GM12865 (cell line): ENCODE data around the gene MAPK1IP1L.
A peak's percentile ranks its signal among the peaks of the same experiment; 100 is the strongest.
"Not testable (repeated sequence)": the region's sequence is repeated elsewhere in the genome, so short reads cannot be mapped to it uniquely, and the experiment has no call there.

Source experiments
- DNase-seq: peaks from one replicate; pipeline ENCODE4 v3.0.0; 2010; ENCODE audit warnings: low read depth
- H3K4me3 ChIP-seq: 2 replicates; pipeline ENCODE4 v1.5.1; 2011; ENCODE audit warnings: mild to moderate bottlenecking, low read depth, low read length, control low read depth
- CTCF ChIP-seq: IDR thresholded peaks from 2 replicates; pipeline ENCODE4 v1.5.1; 2011; ENCODE audit warnings: low read length, control low read depth, low read depth, inconsistent platforms; ENCODE audit not compliant: insufficient read depth; ENCODE audit errors: missing control alignments

MAPK1IP1L gene

GRCh38 chr14:55026793-55027561 is 24.5 kb upstream of the MAPK1IP1L start, which contains the start of the genes SOCS4 and WDHD1:
Gene SOCS4 (plus strand): TSS chr14:55027236. CDS start chr14:55043042, 15,806 bp downstream.
Gene WDHD1 (minus strand): TSS chr14:55027099. CDS start chr14:55026787, 312 bp downstream.
- TF ChIP-seq CTCF: peak; percentile 15
- DNase-seq: peak; percentile 98
- H3K4me3 ChIP-seq: peak within 1 kb of the TSS; percentile 81

- DNase-seq: no peak
- no peak for TF ChIP-seq CTCF
- H3K4me3 ChIP-seq: peak overlapping the region; percentile 81
Observed at GRCh38 chr14:55028066-55028465, 23.4 kb upstream of the MAPK1IP1L start.

- no peak for TF ChIP-seq CTCF
- no peak for DNase-seq
Observed at GRCh38 chr14:55028476-55028875, 23.0 kb upstream of the MAPK1IP1L start.

GRCh38 chr14:55031190-55031589 is 20.3 kb upstream of the MAPK1IP1L start:
- no peak overlapping the region for H3K4me3 ChIP-seq
- no peak for DNase-seq
- no peak for TF ChIP-seq CTCF

More at GRCh38 chr14:55028476-55028875, 23.0 kb upstream of the MAPK1IP1L start:
- peak overlapping the region; percentile 81 for H3K4me3 ChIP-seq

- not testable (repeated sequence) for DNase-seq, H3K4me3 ChIP-seq
Observed at GRCh38 chr14:55037995-55038394, 13.5 kb upstream of the MAPK1IP1L start.

- no peak for TF ChIP-seq CTCF
- no peak for DNase-seq
- no peak overlapping the region for H3K4me3 ChIP-seq
Observed at GRCh38 chr14:55038708-55039107, 12.7 kb upstream of the MAPK1IP1L start.

GRCh38 chr14:55043528-55043927 is 7.9 kb upstream of the MAPK1IP1L start:
- DNase-seq: no peak
- no peak overlapping the region for H3K4me3 ChIP-seq
- no peak for TF ChIP-seq CTCF
